GM23338 (cell line): ENCODE results near the gene AR. TPM values are rescaled to one million over a fixed set of nuclear protein-coding genes. Genes with fewer than 3 reads are reported as not detected.

Experiments
- ATAC-seq: fragments of 200-7000 bp; cut with Tn5 transposase; 3 replicates; pipeline ENCODE4 v1.9.1; 2020
- DNase-seq: peaks from one replicate; pipeline ENCODE4 v3.0.0-alpha.2; 2015; ENCODE audit warnings: low spot score
- H2AFZ ChIP-seq: fragments of 200-600 bp; sonication (generic); 2 replicates; pipeline ENCODE4 v1.8.0; 2016; ENCODE audit warnings: antibody characterized with exemption, mild to moderate bottlenecking, moderate library complexity
- H3F3A ChIP-seq: fragments of 200-600 bp; sonication (generic); replicated peaks from 2 replicates; pipeline ENCODE4 v1.8.0; 2017; ENCODE audit warnings: antibody characterized with exemption, mixed run types, low read depth
- H3K27ac ChIP-seq: fragments of 200-600 bp; sonication (generic); 2 replicates; pipeline ENCODE4 v1.6.1; 2016; ENCODE audit warnings: low read depth
- H3K27me3 ChIP-seq: fragments of 200-600 bp; sonication (generic); 2 replicates; pipeline ENCODE4 v1.8.0; 2016; ENCODE audit warnings: mild to moderate bottlenecking, mixed run types, moderate library complexity; ENCODE audit not compliant: insufficient read depth
- H3K36me3 ChIP-seq: fragments of 200-600 bp; sonication (generic); 2 replicates; pipeline ENCODE4 v1.8.0; 2016; ENCODE audit warnings: mild to moderate bottlenecking; ENCODE audit not compliant: insufficient read depth
- H3K4me1 ChIP-seq: fragments of 200-600 bp; sonication (generic); 2 replicates; pipeline ENCODE4 v1.8.0; 2016; ENCODE audit warnings: mild to moderate bottlenecking, moderate library complexity; ENCODE audit not compliant: insufficient read depth
- H3K4me2 ChIP-seq: fragments of 200-600 bp; sonication (generic); 2 replicates; pipeline ENCODE4 v1.7.1; 2017; ENCODE audit warnings: mixed run types
- H3K4me3 ChIP-seq: fragments of 200-600 bp; sonication (generic); 2 replicates; pipeline ENCODE4 v1.6.1; 2016; ENCODE audit warnings: mixed run types
- H3K79me2 ChIP-seq: fragments of 200-600 bp; sonication (generic); replicated peaks from 2 replicates; pipeline ENCODE4 v1.8.0; 2017; ENCODE audit warnings: mild to moderate bottlenecking; ENCODE audit not compliant: insufficient read depth
- H3K9me2 ChIP-seq: fragments of 200-600 bp; sonication (generic); 2 replicates; pipeline ENCODE4 v1.8.0; 2017; ENCODE audit not compliant: insufficient read depth
- H4K20me1 ChIP-seq: fragments of 200-600 bp; sonication (generic); replicated peaks from 2 replicates; pipeline ENCODE4 v1.8.0; 2017; ENCODE audit warnings: mild to moderate bottlenecking; ENCODE audit not compliant: insufficient read depth
- H3K27ac Mint-ChIP-seq: 2 replicates; pipeline ENCODE4 v1.8.0; 2020; ENCODE audit warnings: inconsistent platforms, mild to moderate bottlenecking, moderate library complexity, mixed read lengths
- H3K27me3 Mint-ChIP-seq: 3 replicates; pipeline ENCODE4 v1.8.0; 2022; ENCODE audit warnings: low read depth, mild to moderate bottlenecking, moderate library complexity, mixed read lengths, inconsistent platforms; ENCODE audit not compliant: insufficient read depth, poor library complexity
- H3K36me3 Mint-ChIP-seq: 3 replicates; pipeline ENCODE4 v1.8.0; 2021; ENCODE audit warnings: low read depth, mild to moderate bottlenecking, inconsistent platforms, moderate library complexity, mixed read lengths
- H3K4me1 Mint-ChIP-seq: 3 replicates; pipeline ENCODE4 v1.8.0; 2020; ENCODE audit warnings: mild to moderate bottlenecking, inconsistent platforms, mixed read lengths
- H3K4me3 Mint-ChIP-seq: 3 replicates; pipeline ENCODE4 v1.8.0; 2021; ENCODE audit warnings: moderate library complexity, mild to moderate bottlenecking, inconsistent platforms, mixed read lengths
- H3K9me3 Mint-ChIP-seq: 3 replicates; pipeline ENCODE4 v1.8.0; 2020; ENCODE audit warnings: moderate library complexity, mild to moderate bottlenecking, inconsistent platforms, mixed read lengths
- CREB1 ChIP-seq: fragments of 250-450 bp; sonication (Bioruptor Pico); IDR thresholded peaks from 2 replicates; pipeline ENCODE4 v1.5.0; 2020; ENCODE audit warnings: low read depth, mild to moderate bottlenecking, moderate library complexity
- EZH2 ChIP-seq: fragments of 200-600 bp; sonication (generic); IDR thresholded peaks from one replicate; pipeline ENCODE4 v1.8.0; 2017; ENCODE audit warnings: antibody characterized with exemption, mild to moderate bottlenecking, low read depth; ENCODE audit not compliant: unreplicated experiment
- NANOG ChIP-seq: IDR thresholded peaks from 2 replicates; pipeline ENCODE4 v1.6.1; 2016; ENCODE audit warnings: antibody characterized with exemption, borderline replicate concordance
- POLR2AphosphoS5 ChIP-seq: IDR thresholded peaks from 2 replicates; pipeline ENCODE4 v1.6.1; 2016; ENCODE audit warnings: antibody characterized with exemption, low read depth
- STAT1 ChIP-seq: IDR thresholded peaks from one replicate; pipeline ENCODE4 v1.6.1; 2016; ENCODE audit warnings: antibody characterized with exemption; ENCODE audit not compliant: unreplicated experiment
- ZNF114 ChIP-seq: fragments of 250-450 bp; sonication (Bioruptor Pico); IDR thresholded peaks from 2 replicates; pipeline ENCODE4 v1.5.0; 2020; ENCODE audit warnings: mild to moderate bottlenecking, moderate library complexity
- ZNF331 ChIP-seq: fragments of 250-450 bp; sonication (Bioruptor Pico); IDR thresholded peaks from 2 replicates; pipeline ENCODE4 v1.5.0; 2020; ENCODE audit warnings: low read depth, mild to moderate bottlenecking, moderate library complexity
- polyA plus RNA-seq: library from polyadenylated mRNA; unstranded; fragments of >200 nt; fragmentation: Nextera tagmentation; extraction: Ambion mirVana; gene quantifications from 2 replicates; pipeline ENCODE4 v1.2.1, GENCODE V29; 2016
- total RNA-seq: library from RNA; depleted of rRNA; stranded (reverse); fragments of >200 nt; shearing (Covaris generic); gene quantifications from 2 replicates; pipeline ENCODE4 v1.2.3, GENCODE V29; 2014
- TF ChIP-seq, protein P1 (sequence below), 2 experiments: fragments of 200-600 bp in 1 of 2; sonication (generic) in 1 of 2; conservative IDR thresholded peaks; 2 replicates each; pipeline versions ENCODE4 v1.5.1 to v1.6.1; 2016 to 2017; ENCODE audit warnings: antibody characterized with exemption in 2 of 2, low read depth in 2 of 2, mild to moderate bottlenecking in 2 of 2, moderate library complexity in 1 of 2
- TF ChIP-seq, protein P2 (sequence below): IDR thresholded peaks from 2 replicates; pipeline ENCODE4 v1.6.1; 2016; ENCODE audit warnings: antibody characterized with exemption
- TF ChIP-seq, protein P3 (sequence below): IDR thresholded peaks from one replicate; pipeline ENCODE4 v1.6.1; 2018; ENCODE audit warnings: antibody characterized with exemption; ENCODE audit not compliant: unreplicated experiment
- TF ChIP-seq, protein P4 (sequence below): fragments of 250-450 bp; sonication (Bioruptor Pico); IDR thresholded peaks from 2 replicates; pipeline ENCODE4 v1.5.0; 2020; ENCODE audit warnings: mild to moderate bottlenecking, moderate library complexity

The AR gene
- total and polyA plus RNA-seq, 2 experiments from 2014 or later: 11.2 to 13.3 TPM

DNA sequence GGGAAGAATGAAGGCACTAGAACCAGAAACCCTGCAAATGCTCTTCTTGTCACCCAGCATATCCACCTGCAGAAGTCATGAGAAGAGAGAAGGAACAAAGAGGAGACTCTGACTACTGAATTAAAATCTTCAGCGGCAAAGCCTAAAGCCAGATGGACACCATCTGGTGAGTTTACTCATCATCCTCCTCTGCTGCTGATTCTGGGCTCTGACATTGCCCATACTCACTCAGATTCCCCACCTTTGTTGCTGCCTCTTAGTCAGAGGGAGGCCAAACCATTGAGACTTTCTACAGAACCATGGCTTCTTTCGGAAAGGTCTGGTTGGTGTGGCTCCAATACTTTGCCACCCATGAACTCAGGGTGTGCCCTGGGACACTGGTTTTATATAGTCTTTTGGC, 181.7 kb downstream of the AR start (continued):
- TF ChIP-seq, protein P1, sequence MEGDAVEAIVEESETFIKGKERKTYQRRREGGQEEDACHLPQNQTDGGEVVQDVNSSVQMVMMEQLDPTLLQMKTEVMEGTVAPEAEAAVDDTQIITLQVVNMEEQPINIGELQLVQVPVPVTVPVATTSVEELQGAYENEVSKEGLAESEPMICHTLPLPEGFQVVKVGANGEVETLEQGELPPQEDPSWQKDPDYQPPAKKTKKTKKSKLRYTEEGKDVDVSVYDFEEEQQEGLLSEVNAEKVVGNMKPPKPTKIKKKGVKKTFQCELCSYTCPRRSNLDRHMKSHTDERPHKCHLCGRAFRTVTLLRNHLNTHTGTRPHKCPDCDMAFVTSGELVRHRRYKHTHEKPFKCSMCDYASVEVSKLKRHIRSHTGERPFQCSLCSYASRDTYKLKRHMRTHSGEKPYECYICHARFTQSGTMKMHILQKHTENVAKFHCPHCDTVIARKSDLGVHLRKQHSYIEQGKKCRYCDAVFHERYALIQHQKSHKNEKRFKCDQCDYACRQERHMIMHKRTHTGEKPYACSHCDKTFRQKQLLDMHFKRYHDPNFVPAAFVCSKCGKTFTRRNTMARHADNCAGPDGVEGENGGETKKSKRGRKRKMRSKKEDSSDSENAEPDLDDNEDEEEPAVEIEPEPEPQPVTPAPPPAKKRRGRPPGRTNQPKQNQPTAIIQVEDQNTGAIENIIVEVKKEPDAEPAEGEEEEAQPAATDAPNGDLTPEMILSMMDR (conservative IDR thresholded peaks at IDR 0.05; ENCODE audit: low read depth in 2 of 2): no peak
- TF ChIP-seq ZNF114 (CRISPR knock-in tag): no peak
- TF ChIP-seq NANOG: no peak
- TF ChIP-seq EZH2: no peak
- TF ChIP-seq POLR2AphosphoS5: no peak
- no peak for TF ChIP-seq STAT1
- TF ChIP-seq, protein P2, sequence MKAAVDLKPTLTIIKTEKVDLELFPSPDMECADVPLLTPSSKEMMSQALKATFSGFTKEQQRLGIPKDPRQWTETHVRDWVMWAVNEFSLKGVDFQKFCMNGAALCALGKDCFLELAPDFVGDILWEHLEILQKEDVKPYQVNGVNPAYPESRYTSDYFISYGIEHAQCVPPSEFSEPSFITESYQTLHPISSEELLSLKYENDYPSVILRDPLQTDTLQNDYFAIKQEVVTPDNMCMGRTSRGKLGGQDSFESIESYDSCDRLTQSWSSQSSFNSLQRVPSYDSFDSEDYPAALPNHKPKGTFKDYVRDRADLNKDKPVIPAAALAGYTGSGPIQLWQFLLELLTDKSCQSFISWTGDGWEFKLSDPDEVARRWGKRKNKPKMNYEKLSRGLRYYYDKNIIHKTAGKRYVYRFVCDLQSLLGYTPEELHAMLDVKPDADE: no peak
- no peak for TF ChIP-seq ZNF331
- TF ChIP-seq, protein P3, sequence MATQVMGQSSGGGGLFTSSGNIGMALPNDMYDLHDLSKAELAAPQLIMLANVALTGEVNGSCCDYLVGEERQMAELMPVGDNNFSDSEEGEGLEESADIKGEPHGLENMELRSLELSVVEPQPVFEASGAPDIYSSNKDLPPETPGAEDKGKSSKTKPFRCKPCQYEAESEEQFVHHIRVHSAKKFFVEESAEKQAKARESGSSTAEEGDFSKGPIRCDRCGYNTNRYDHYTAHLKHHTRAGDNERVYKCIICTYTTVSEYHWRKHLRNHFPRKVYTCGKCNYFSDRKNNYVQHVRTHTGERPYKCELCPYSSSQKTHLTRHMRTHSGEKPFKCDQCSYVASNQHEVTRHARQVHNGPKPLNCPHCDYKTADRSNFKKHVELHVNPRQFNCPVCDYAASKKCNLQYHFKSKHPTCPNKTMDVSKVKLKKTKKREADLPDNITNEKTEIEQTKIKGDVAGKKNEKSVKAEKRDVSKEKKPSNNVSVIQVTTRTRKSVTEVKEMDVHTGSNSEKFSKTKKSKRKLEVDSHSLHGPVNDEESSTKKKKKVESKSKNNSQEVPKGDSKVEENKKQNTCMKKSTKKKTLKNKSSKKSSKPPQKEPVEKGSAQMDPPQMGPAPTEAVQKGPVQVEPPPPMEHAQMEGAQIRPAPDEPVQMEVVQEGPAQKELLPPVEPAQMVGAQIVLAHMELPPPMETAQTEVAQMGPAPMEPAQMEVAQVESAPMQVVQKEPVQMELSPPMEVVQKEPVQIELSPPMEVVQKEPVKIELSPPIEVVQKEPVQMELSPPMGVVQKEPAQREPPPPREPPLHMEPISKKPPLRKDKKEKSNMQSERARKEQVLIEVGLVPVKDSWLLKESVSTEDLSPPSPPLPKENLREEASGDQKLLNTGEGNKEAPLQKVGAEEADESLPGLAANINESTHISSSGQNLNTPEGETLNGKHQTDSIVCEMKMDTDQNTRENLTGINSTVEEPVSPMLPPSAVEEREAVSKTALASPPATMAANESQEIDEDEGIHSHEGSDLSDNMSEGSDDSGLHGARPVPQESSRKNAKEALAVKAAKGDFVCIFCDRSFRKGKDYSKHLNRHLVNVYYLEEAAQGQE: no peak

DNA sequence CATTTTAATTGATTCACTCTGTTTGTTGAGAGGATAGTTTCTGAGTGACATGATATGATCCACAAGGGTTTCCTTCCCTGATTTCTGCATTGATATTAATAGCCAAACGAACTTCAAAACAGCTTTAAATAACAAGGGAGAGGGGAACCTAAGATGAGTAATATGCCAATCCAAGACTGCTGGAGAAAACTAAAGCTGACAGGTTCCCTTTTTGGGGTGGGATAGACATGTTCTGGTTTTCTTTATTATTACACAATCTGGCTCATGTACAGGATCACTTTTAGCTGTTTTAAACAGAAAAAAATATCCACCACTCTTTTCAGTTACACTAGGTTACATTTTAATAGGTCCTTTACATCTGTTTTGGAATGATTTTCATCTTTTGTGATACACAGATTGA, 182.2 kb downstream of the AR start:
- no peaks in the 10 kb centered on the region for H3K27me3 Mint-ChIP-seq
- ATAC-seq (no peak), DNase-seq (no peak)
- no peaks in the 10 kb centered on the region for H4K20me1 ChIP-seq
- no peak overlapping the region for H2AFZ ChIP-seq
- no peaks in the 10 kb centered on the region for H3F3A ChIP-seq
- H3K27ac Mint-ChIP-seq: no peak overlapping the region
- no peak overlapping the region for H3K4me2 ChIP-seq
- H3K36me3 Mint-ChIP-seq: peaks cover 33% of the 10 kb centered on the region
- H3K79me2 ChIP-seq: no peaks in the 10 kb centered on the region
- TF ChIP-seq STAT1 (no peak), ZNF331 (no peak), CREB1 (CRISPR knock-in tag) (no peak), POLR2AphosphoS5 (no peak)
- TF ChIP-seq, protein P4, sequence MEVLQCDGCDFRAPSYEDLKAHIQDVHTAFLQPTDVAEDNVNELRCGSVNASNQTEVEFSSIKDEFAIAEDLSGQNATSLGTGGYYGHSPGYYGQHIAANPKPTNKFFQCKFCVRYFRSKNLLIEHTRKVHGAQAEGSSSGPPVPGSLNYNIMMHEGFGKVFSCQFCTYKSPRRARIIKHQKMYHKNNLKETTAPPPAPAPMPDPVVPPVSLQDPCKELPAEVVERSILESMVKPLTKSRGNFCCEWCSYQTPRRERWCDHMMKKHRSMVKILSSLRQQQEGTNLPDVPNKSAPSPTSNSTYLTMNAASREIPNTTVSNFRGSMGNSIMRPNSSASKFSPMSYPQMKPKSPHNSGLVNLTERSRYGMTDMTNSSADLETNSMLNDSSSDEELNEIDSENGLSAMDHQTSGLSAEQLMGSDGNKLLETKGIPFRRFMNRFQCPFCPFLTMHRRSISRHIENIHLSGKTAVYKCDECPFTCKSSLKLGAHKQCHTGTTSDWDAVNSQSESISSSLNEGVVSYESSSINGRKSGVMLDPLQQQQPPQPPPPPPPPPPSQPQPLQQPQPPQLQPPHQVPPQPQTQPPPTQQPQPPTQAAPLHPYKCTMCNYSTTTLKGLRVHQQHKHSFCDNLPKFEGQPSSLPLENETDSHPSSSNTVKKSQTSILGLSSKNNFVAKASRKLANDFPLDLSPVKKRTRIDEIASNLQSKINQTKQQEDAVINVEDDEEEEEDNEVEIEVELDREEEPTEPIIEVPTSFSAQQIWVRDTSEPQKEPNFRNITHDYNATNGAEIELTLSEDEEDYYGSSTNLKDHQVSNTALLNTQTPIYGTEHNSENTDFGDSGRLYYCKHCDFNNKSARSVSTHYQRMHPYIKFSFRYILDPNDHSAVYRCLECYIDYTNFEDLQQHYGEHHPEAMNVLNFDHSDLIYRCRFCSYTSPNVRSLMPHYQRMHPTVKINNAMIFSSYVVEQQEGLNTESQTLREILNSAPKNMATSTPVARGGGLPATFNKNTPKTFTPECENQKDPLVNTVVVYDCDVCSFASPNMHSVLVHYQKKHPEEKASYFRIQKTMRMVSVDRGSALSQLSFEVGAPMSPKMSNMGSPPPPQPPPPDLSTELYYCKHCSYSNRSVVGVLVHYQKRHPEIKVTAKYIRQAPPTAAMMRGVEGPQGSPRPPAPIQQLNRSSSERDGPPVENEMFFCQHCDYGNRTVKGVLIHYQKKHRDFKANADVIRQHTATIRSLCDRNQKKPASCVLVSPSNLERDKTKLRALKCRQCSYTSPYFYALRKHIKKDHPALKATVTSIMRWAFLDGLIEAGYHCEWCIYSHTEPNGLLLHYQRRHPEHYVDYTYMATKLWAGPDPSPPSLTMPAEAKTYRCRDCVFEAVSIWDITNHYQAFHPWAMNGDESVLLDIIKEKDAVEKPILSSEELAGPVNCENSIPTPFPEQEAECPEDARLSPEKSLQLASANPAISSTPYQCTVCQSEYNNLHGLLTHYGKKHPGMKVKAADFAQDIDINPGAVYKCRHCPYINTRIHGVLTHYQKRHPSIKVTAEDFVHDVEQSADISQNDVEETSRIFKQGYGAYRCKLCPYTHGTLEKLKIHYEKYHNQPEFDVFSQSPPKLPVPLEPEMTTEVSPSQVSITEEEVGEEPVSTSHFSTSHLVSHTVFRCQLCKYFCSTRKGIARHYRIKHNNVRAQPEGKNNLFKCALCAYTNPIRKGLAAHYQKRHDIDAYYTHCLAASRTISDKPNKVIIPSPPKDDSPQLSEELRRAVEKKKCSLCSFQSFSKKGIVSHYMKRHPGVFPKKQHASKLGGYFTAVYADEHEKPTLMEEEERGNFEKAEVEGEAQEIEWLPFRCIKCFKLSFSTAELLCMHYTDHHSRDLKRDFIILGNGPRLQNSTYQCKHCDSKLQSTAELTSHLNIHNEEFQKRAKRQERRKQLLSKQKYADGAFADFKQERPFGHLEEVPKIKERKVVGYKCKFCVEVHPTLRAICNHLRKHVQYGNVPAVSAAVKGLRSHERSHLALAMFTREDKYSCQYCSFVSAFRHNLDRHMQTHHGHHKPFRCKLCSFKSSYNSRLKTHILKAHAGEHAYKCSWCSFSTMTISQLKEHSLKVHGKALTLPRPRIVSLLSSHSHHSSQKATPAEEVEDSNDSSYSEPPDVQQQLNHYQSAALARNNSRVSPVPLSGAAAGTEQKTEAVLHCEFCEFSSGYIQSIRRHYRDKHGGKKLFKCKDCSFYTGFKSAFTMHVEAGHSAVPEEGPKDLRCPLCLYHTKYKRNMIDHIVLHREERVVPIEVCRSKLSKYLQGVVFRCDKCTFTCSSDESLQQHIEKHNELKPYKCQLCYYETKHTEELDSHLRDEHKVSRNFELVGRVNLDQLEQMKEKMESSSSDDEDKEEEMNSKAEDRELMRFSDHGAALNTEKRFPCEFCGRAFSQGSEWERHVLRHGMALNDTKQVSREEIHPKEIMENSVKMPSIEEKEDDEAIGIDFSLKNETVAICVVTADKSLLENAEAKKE: no peak
- H3K4me3 ChIP-seq: no peak overlapping the region
- H3K9me2 ChIP-seq: no peaks in the 10 kb centered on the region
- H3K4me1 ChIP-seq: no peaks in the 10 kb centered on the region
- no peak overlapping the region for H3K27ac ChIP-seq
- no peaks in the 10 kb centered on the region for H3K27me3 ChIP-seq
- no peak overlapping the region for H3K4me3 Mint-ChIP-seq
- H3K36me3 ChIP-seq: no peaks in the 10 kb centered on the region
- H3K9me3 Mint-ChIP-seq: no peaks in the 10 kb centered on the region
- H3K4me1 Mint-ChIP-seq: no peaks in the 10 kb centered on the region
